ENCODE data around the gene CDYL.

The CDYL gene

DNA sequence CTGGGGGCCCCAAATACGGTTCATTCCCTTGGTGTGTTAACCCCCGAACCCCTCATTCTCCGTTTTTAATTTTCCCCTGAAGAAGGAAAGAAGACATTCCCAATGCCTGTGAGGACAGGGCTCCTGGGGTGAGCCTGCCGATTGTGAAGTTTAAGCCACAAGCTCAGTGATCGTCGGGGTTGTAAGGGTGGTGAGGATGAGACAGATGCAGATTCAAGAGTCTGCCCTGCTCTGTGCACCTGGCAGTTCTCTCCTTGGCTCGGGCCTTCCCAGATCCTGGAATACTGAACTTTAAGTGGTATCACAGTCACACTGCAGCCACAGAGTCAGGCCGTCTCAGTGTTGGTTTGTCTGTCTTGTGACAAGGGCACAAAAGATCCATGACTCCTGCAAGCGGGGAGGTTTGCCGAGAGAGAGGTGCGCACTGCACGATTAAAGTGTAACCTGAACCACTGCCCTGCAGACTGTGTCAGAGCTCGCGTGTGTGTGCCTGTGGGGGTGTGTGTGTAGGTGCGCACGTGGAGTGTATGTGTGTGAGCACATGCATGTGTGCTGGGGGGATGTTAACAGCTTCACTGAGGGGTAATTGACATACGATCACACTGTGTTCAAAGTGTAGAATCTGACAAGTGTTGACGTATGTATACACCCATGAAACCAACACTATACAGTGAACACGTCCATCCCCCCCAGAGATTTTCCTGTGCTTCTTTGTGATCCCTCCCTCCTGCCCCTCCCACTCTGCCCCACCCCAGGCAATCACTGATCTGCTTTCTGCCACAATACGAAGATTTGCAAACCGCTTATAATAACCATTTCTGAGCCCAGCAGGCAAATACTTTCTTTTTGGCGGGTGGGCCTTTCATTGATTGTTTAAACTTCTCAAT, 188.7 kb downstream of the CDYL start:
- DNase-seq (ENCODE audit: low read depth in 2 of 2) = no peak

DNA sequence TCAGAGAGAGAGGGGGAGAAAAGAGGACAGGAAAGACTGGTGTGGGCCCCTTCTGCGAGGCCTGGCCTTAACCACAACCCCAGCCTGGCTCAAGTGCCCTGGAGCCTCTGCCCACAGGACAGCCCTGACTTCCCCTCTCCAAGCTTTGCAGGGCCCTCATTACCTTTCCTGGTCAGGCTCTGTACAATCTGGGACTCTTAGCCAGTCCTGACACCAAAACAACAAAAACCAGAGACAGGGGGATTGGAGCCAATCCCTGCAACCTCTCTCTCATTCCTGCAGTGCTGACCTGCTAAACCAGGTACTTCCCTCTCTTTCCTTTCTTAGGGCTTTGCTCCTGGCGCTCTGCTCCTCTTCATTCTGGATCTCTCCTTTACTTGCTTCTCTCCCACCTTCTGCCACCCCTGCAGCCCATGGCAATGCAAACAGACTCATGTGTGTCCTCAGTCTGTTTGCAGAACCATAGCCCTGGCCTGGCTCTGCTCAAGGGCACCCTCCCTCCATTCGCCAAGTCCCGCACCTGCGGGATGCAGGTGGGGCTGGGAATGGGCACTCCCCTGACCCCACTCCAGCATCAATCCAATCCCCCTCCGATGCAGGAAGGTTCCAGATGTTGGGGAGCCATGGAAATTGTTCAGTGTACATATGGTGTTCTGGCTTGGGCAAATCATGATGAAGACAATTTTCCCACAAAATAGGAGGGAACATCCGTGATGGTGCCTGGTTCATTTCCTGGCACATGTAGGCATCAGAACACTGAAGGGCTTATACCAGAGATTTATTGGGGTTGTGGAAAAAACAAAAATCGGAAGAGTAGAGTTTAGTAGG, 189.6 kb downstream of the CDYL start:
- DNase-seq (ENCODE audit: low read depth in 2 of 2) = no peak

DNA sequence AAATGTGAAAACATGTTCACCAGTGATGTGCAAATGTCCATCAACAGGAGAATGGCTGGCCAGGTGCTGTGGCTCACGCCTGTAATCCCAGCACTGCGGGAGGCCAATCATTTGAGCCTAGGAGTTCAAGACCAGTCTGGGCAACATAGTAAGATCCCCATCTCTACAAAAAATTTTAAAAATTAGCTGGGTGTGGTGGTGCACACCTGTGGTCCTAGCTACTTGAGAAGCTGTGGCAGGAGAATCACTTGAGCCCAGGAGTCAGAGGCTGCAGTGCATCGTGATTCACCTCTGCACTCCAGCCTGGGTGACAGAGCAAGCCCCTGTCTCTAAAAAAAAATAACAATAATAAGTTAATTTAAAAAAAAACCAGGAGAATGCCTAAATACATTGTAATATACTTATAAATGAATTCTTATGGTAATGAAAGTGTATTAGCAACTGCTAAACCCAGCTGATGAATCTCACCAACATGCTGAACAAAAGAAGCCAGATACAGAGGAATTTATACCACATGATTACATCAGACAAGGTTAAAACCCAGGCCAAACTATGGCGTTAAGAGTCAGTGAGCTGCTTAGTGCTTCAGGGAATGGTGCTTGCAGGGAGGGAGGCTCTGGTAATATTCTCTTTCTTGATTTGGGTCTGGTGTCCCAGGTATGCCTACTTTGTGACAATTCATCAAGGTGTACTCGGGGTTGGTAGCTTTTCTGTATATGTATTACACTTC, 191.3 kb downstream of the CDYL start:
- no peak for DNase-seq (ENCODE audit: low read depth in 2 of 2)

DNA sequence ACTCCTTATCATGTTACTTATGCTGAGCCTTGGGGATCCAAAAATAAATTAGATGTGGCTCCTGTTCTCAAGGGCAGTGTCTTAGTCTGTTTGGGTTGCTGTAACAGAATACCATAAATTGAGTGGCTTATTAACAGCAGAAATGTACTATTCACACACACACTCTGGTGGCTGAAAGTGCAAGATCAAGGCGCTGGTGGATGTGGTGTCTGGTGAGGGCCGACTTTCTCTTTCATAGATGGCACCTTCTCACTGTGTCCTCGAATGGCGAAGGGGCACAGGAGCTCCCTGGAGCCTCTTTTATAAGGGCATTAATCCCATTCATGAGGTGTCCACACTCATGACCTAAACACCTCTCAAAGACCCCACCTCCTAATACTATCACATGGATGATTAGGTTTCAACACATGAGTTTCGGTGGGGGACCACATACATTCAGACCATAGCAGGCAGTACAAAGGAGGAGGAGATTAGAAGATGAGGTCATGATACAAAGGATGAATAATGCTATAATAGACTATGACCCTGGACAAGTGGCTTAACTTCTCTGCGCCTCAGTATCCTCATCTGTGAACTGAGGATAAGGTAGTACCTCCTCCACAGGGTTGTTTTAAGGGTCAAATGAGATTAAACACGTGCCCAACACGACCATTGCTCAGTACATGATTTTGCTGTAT, 193.5 kb downstream of the CDYL start:
- no peak for DNase-seq (ENCODE audit: low read depth in 2 of 2)

DNA sequence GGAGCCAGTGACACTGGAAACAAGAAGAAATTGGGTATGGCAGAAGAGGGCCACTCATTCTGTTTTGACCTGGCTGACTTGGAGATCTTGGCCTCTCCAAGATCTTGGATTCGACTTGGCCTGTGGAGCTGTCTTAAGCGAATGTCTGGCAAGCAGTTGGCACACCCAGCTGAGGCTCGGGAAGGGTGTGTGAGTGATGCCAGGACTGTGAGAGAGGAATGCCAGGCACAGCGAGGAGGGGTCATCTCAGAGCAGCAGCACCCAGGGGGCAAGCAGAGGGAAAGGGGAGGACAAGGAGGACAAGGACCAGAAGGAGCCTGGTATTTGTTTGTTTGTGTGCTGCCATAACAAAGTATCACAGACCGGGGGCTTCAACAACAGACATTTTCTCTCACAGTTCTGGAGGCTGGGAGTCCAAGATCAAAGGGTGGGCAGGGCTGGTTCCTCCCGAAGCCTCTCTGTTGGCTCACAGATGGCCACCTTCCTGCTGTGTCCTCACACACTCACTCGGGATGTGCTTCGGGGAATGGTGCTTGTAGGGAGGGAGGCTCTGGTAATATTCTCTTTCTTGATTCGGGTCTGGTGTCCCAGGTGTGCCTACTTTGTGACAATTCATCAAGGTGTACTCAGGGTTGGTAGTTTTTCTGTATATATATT, 194.7 kb downstream of the CDYL start:
- no peak for DNase-seq (ENCODE audit: low read depth in 2 of 2)

DNA sequence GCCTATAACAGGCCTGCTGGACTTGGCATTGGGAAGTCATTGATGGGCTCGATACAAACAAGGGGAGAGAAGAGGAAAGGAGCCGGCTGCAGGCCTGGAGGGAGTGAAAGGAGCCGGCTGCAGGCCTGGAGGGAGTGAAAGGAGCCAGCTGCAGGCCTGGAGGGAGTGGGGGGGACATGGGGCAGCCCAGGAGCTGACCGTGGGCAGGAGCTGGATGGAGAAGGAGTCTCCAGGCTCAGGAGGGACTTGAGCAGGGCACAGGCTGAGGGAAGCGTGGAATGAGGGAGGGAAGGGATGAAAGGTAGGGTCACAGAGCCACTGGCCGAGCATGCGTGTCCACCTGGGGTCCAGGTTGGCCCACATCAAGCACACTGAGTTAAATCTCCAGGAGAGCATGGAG, 195.6 kb downstream of the CDYL start:
- DNase-seq (ENCODE audit: low read depth in 2 of 2) = no peak

DNA sequence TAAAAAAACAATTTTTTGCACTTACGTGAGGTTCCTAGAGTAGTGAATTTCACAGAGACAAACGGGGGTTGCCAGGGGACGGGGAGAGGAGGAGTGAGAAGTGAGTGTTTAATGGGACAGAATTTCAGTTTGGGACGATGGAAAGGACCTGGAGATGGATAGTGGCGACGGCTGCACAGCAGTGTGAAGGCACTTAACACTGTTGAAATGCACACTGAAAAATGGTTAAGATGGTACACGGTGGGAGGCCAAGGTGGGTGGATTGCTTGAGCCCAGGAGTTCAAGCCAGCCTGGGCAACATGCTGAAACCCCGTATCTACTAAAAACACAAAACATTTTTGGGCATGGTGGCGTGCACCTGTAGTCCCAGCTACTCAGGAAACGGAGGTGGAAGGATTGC, 196.2 kb downstream of the CDYL start:
- no peak for DNase-seq (ENCODE audit: low read depth in 2 of 2)

DNA sequence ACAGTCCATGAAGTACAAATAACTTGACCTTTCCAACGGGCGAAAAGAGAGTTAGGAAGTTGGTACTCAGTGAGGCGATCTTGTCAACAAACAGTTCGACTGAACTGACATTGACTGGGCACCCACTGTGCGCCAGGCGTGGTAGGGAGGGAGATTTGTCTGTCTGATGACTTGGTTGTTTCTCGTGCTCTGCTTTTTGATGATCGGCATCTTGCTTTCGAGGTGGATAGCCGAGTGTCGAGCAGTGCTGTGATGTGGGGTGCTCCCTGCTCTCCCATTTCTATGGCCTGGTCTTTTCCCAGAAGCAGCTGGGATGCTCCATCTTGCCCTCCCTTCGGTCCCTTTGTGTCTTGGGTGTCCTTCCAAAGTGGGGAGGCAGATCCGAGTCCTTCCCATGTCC, 197.2 kb downstream of the CDYL start:
- no peak for DNase-seq (ENCODE audit: low read depth in 2 of 2)

DNA sequence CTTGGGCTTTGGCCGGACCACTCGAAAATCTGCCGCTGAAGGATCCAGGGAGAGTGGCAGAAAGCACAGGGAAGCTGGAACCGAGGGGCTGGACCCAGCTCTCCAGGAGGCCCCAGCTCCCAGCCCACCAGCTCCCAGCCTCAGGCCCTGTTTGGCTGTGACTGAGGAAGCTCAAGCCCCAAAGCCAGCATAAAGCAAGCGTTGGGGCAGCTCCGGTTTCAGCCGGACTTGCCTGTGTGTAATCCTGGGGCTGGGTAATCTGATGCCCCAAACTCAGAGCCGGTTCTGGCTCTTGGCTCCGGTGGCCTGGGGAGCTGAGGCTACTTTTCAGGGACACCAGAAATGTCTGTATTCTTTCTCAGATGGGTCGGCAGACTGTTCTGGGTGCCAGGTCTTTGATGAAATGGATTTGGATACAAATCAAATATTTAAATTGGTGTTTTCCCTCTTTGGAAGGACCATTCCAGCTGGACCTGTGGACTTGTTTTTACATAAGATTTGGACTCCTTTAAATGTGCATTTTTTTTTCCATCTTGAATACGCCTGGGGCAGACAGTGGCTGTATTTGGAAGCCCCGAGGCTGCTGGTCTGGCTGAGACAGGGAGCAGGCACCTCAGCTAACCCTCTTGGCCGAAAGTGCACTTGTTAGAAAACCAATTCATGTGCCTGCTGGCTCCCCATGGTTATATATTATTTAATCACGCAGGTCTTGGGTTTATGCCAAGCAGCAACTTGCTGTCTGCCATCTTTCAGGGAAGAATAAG, 198.0 kb downstream of the CDYL start:
- DNase-seq (ENCODE audit: low read depth in 2 of 2) = no peak

DNA sequence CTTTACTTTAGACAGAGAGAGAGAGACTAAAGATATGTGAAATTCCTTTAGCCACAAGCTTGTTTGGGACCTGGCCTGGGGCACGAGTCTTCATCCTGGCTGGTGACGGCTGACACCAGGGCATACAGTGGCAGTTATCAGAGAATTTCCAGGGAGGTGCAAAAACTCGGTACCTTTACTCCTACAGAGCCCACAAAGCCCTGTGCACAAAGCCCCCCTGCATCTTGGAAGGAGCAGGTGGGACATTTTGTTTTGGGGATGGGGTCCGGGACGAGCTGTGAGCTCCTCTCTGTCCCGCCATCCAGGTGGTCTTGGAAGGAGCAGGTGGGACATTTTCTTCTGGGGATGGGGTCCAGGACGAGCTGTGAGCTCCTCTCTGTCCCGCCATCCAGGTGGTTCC, 198.8 kb downstream of the CDYL start:
- no peak for DNase-seq (ENCODE audit: low read depth in 2 of 2)

DNA sequence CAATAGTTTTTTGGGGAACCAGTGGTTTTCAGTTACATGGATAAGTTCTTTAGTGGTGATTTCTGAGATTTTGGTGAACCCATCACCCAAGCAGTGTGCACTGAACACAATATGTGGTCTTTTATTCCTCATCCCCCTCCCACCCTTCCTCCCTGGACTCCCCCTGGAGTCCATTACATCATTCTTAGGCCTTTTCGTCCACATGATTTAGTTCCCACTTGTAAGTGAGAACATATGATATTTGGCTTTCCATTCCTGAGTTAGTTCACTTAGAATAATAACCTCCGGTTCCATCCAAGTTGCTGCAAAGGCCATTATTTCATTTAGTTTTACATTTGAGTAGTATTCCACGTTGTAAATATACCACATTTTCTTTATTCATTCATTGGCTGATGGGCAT, 199.3 kb downstream of the CDYL start:
- no peak for DNase-seq (ENCODE audit: low read depth in 2 of 2)

DNA sequence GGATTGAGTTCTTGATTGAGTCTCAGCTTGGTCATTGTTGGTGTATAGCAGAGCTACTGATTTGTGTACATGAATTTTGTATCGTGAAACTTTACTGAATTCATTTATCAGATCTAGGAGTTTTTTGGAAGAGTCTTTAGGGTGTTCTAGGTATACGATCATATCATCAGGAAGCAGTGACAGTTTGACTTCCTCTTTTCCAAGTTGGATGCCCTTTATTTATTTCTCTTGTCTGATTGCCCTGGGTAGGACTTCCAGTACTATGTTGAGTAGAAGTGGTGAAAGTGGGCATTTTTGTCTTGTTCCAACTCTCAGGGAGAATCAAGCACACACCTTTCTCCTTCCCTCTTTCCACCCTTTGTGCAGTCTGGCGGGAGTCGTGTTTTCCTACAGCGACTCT, 201.3 kb downstream of the CDYL start:
- no peak for DNase-seq (ENCODE audit: low read depth in 2 of 2)

DNA sequence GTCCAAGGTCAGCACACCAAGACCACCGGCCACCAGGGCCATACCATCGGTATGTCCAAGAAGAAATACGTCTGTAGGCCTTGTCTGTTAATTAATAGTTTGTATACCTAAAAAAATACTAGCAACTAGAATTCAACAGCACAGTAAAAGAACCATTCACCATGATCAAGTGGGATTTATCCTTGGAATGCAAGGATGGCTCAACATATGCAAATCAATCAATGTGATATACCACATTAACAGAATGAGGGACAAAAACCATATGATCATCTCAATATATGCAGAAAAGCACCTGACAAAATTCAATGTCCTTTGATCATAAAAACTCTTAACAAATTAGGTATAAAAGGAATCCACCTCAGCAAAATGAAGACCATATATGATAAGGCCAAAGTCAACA, 203.2 kb downstream of the CDYL start:
- DNase-seq (ENCODE audit: low read depth in 2 of 2) = no peak

DNA sequence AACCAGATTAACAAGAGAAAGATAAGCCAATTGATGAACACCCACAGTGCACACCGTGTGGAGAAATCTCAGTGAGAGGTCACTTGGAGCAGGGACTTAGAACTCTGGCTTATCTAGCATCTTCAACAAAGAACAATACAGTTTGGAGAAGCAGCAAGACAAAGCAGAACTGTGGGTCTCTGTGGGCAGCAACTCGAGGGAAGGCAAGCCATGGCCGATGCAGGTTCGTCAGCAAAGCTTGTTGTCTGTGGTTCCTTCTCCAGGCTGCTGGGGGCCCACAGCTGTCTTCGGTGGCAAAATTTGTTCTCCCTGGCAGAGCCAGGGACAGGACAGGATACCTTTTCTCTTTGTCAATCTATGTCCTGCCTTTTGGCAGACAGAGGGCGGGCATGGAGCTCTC, 205.6 kb downstream of the CDYL start:
- DNase-seq (ENCODE audit: low read depth in 2 of 2) = no peak

DNA sequence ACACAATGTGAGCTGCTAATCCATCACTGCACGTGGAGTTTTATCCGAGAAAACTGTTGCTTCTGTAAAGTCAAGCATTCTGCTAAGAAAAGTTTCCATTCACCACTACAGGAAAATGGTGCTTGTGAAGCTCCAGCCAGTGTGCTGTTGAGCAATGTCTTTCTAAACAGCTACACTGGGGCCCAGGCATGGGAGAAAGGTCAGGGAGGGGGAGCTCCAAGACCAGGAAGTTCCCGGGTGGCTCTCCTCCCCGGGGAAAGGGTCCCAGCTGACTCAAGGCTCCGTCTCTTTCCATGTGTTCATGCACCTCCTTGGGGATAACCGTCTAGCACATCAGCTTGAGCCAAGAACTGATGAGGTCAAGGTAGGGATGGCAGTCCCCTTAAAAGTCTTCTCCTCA, 207.1 kb downstream of the CDYL start:
- no peak for DNase-seq (ENCODE audit: low read depth in 2 of 2)

DNA sequence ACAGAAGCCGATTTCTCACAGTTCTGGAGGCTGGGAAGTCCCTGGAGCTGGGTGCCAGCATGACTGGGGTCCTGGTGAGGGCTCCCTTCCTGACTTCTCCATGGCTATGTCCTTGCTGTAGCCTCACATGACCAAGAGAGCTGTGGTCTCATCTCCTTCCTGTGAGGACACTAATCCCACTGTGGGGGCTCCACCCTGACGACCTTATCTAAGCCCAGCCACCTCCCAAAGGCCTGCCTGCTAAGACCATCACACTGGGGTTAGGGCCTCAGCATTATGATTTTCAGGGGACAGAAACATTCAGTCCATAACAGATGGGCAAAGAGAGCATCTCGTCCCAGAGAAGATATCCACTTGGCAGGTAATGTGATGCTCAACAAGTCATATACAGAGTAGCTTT, 210.8 kb downstream of the CDYL start:
- DNase-seq (ENCODE audit: low read depth in 2 of 2) = no peak

DNA sequence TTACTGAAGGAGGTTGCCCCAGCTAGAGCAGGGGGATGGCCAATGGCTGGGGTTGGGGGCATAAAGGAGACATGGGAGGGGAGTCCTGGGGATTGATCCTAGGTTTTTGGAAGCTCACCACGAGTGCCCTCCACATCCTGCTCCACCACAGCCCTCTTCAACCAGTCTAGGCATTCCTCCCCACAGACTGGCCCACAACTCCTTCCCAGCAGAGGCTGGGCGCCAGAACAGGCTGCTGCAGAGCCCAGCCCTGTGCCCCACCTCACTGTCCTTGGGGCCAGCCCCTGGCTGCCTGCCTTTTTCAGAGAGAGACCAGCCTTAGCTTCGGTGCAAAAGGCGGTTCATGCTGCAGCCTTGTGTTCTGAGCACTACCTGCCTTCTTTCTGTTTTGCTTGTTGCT, 211.2 kb downstream of the CDYL start:
- no peak for DNase-seq (ENCODE audit: low read depth in 2 of 2)

DNA sequence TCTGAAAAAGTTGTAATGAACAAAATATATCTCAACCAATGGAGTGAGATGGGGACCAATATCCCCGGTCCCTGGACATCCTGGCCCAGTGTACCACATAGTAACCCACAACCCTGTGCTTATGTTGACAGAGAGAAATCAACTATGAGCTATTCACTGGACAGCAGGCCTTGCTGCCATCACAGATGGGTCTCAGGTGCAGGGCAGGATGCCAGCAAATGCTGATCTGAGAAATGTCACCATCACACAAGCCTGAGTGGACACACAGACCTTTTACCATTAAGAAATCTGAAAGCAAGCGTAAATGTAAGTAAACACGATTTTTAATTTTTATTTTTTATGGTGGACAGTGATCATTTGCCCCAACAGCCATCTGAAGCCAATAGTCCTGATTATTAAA, 218.5 kb downstream of the CDYL start:
- no peak for DNase-seq (ENCODE audit: low read depth in 2 of 2)

DNA sequence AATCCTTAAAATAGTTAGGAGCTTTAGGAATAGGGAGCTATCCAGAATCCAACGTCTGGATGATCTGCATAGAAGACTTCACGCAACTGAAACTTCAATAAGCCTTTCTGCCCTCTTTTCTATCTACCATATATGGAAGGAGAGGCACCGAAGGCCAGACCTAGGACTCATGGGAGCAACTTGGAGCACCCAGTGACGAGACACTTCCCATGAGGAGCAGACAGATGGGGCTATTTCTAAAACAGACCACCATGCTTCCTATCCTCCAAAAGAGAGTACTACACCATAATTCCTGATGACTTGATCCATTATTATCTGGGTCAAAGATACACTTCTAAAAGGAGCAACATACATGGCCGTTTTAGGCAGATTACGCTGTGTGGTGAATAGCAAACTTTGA, 221.7 kb downstream of the CDYL start:
- DNase-seq (ENCODE audit: low read depth in 2 of 2) = no peak

DNA sequence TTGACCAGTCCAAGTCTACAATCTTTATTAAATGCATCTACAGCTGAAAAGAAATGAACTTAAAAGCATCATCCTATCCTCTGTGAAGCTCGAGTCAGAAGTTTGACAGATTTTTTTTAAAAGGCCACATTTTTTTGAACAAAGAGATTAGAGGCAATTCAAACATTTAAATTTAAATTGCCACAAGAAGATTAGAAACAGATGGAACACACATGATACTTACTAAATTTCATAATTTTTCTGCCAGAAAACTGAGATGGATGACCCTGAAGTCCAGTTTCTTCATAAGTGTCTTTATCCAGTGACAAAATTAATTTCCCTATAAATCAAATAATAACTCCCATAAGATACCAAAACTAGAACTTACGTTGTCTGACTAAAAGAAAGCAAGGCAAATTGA, 223.4 kb downstream of the CDYL start:
- no peak for DNase-seq (ENCODE audit: low read depth in 2 of 2)
